HG02678 (cell line): Measurements from ENCODE around the gene RPL38.
A peak's percentile ranks its signal among the peaks of the same experiment; 100 is the strongest.

Source experiments
- ATAC-seq: cut with Tn5 transposase; IDR thresholded peaks from one replicate; pipeline ENCODE4 v1.9.1; 2021; ENCODE audit warnings: mild to moderate bottlenecking, moderate library complexity; ENCODE audit not compliant: unreplicated experiment

The RPL38 gene

DNA sequence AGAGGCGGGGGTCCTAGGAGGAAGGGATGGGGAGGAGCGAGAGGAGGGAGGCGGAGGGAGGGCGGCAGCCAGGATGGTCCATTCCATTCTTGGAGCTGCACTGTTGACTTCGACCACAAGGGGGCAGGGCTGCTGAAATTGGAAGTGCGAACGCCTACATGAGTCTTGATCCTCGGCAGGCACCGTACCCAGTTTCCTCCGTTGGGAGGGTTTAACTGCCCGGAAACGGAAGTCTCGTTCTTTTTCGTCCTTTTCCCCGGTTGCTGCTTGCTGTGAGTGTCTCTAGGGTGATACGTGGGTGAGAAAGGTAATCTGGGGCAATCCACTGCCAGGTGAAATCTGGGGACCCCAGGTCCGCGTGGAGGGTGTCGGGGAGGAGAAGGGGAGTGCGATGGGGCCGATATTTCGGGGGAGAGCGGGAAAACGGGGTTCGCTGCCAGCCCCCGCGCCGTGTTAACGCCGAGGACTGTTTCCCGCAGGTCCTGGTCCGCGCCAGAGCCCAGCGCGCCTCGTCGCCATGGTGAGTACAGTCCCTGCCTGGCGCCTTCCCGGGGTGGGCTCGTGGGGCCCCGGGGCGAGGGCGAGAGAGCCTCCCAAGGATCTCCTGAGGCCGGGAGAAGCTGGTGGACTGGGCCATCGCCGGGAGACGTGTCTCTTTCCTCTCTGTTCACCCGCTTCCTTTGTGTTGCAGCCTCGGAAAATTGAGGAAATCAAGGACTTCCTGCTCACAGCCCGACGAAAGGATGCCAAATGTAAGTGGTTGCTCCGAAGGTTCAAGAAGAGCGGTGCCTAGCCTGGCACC is at the start of gene RPL38:
Gene RPL38 (plus strand): TSS at position 240 of the 802 bp plus-strand sequence. CDS start 278 bp downstream, at position 518.
- ATAC-seq, result peak; percentile 77

GRCh38 chr17:74153821-74154430 is 49.6 kb upstream of the RPL38 start:
- ATAC-seq, result no peak

DNA sequence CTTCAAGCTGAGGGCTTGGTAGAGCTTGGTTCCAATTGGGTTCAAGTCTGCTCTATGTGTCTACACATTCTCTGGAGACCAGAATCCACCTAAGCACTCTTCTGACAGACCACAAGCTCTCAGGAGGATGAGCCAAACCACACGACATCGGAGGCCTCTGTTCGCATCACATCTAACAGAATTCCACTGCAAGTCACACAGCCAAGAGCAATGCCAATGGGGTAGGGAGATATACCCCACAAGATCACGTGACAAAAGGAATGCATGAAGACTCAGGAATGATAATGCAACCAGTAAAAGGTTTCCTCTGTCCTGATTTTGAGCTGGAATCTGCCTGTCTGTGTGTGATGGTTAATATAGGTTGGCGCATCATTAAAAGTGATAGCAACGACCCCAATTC is 46.6 kb upstream of the RPL38 start:
- no peak for ATAC-seq

DNA sequence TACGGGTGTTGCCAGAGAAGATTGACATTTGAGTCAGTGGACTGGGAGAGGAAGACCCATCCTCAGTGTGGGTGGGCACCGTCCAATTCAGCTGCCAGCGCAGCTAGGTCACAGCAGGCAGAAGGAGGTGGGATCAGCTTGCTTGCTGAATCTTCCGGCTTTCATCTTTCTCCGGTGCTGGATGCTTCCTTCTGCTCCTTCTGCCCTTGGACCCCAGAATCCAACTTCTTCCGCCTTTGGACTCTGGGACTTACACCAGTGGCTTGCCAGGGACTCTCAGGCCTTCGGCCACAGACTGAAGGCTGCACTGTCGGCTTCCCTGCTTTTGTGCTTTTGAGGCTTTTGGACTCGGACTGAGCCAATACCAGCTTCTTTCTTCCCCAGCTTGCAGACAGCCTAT is 46.1 kb upstream of the RPL38 start:
- no peak for ATAC-seq

DNA sequence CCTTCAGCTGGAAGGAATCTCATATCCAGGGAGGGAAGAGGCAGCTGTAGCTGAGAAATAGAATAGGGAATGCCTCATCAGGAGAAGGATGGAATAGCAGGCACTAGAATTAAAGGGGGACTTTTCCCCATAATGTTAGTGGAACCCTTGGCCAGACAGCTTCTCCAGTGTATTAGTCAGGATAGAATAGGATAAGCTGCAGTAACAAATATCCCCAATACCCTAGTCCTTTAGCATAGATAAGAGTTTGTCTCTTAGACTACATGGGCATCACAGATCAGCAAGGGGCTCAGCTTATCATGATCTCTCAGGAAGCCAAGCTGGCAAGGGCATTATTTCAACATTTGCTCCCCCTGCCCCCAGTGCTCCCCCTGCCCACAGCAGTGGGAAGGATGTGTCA is 44.7 kb upstream of the RPL38 start:
- no peak for ATAC-seq

DNA sequence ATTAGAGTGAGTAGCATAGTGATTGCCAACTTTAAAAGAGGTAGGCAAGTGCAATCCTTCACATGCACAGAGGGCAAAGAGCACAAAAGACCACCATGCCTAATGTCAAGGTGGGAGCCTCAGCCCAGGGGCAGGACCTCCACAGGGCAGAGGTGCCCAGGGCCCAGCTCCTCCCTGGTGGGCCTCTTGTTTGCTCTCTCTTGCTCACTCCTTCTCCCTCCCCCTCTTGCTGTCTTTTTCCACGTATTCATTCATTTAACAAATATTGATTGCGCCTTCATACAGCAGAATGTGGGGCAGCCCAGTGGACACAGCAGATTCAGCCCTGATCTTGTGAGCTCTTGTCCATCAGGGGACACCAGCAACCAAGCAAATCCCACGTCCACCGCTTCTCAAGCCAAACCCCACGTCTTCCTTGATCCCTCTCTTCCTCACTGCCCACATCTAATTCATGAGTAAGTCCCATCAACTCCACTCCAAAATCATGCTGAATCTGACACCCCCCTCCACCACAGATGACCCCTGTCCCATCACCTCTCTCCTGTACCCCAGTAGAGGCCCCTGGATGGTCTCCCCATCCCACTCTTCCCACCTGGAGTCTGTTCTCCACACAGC is 44.1 kb upstream of the RPL38 start:
- ATAC-seq, result no peak

GRCh38 chr17:74160656-74161502 is 42.6 kb upstream of the RPL38 start:
- no peak for ATAC-seq

DNA sequence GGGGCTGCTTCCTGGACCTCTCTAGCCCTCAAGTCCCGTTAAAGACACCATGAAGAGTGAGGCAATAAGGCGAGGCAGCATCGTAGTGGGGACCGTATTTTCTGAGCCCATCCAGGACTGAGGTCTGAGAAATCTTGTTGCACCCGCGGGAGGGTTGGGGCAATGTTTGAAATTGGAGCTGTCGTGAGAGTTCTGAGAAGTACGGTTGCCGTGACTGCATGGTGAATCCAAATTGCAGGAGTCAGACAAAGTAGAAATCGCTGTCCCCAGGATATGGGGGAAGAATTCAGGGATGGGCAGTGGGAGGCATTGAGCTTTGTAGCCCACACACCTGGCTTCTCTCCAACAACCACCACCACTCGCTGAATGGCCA is 42.0 kb upstream of the RPL38 start:
- no peak for ATAC-seq

DNA sequence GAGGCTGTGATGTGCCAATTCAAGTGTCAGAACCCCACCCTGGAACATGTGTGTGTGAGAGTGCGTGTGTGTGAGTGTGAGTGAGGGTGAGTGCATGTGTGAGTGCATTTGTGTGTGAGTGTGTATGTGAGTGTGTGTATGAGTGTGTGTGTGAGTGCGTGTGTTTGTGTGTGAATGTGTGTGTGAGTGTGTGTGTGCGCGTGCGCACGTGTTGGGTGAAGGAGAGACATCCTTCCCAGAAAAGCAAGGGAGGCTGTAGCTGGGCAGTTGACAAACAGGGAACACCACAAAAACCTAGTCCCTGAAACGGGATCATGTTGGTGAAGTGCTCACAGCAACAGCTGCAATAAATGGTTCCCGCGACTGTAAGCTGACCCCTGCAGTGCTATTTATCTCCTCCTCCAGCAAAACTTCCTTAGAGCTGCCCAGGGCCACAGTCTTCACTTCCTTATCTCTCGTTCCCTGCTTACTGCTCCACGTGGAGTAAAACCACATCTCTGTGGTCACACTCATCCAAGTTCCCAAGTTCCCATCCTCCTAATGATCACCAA is 40.1 kb upstream of the RPL38 start:
- ATAC-seq, result no peak

DNA sequence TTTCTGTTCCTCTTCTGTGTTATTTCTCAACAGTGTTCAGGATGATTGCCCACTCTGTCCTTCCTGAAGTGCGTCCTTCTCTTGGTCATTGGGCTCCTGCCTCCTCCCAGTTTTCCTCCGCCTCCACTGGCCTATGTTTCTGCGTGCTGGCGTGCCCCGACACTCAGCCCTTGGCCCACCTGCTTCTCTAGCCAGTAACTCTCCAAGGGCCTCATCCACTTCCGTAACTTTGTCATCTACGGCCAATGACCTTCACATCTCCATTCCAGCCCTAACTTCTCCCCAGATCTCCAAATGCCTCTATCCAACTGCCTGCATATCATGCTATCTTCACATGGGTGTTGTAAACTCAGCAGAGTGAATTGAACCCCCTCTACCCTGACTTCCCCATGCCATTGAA is 39.6 kb upstream of the RPL38 start:
- ATAC-seq, result no peak

GRCh38 chr17:74164446-74165045 is 38.9 kb upstream of the RPL38 start:
- ATAC-seq, result no peak

- ATAC-seq, result no peak
Observed at GRCh38 chr17:74165797-74166365, 37.6 kb upstream of the RPL38 start.

DNA sequence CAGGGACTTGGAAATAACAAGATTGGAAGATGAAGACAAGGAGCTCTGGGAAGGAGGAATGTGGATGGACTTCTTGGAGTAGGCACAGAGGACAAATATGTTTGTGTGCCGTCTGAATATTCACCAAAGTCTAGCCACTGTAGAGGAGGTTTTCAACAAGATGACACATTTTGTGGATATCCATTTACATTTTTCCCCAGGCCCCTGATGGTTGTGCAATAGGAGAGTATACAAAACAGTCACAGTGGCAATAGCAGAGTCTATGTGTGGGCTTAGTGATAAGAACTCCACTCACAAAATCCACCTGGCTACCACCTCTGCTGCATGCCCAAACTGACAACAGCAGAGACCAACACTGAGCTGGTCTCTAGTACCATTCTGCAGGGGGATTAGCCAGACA is 32.6 kb upstream of the RPL38 start:
- ATAC-seq, result no peak

GRCh38 chr17:74172700-74173099 is 30.8 kb upstream of the RPL38 start:
- no peak for ATAC-seq

DNA sequence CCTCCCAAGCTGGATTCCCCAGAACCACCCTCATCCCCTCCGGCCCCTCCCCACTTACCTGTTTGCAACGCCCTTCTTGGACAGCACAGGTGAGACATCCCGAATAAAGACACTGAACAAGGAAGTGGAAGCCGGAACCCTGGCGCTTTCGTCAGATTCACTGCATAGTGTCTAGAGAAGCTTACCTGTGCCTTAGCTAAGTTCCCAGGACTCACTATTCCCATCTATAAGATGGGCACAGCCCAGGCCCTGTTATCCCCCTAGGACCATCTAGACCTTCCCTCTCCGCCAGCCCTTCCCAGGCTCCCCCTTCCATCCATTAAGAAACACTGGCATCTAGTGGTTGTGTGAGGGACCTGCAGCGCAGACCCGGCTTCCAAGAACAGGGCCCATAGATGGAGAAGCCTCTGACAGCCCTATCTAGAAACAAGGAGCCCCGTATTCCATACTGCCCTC is 26.9 kb upstream of the RPL38 start:
- ATAC-seq, result no peak

DNA sequence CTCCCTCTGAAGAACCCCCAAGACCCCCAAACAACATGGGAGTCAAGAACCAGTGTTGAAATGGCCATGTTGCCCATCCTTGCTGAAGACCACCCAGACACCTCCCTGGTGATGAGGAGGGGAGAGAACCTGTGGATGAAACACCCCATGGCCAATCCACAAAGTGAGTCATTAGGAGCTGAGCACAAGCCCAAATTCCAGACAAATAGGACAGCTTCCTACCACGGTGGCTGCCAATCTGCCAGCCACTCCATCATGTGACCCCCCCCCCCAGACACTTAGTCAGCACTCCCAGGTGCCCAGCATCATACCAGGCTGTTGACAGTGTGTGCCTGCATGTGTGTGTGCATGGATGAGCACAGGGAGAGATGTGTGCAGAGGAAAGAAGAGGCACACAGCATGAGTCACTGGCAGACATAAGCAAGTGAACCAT is 26.4 kb upstream of the RPL38 start:
- ATAC-seq, result no peak

GRCh38 chr17:74179576-74179975 is 23.9 kb upstream of the RPL38 start:
- ATAC-seq, result no peak

DNA sequence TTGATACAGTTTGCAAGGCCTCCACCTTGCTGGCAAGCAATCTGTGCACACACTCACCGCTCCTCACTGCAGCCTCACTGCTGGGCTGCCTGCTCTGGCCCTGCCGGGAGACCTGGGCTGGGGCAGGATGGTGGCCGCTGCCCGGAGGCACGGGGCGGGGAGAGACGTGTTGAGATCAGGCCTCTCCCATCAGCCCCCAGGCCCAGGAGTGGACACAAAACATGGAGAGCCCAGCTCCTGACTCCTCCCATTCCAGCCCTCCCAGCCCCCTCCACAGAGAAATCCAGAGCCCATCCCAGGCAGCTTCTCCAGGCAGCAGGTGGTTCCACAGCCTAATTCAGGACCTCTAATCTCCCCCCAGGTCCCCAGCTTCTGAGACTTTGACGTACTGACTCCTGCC is 23.1 kb upstream of the RPL38 start:
- ATAC-seq, result no peak

DNA sequence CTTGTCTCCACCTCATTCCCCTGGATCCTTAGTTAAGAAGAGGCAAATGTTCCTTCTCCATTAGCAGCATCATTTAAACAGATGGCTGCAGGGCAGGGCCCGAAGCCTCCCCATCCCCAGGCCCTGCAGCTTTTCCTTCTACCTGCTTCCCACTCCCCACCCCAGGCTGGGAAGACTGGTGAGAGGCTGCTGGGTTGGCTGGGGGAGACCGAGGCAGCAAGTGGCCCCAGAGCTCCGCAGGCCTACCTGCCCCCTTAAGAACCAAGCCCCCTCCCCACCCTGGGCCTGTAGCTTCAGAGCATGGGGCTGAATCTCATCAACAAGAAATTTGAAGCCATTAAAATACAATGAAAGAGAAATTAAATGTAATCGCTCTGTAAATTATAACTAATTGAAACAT is 22.1 kb upstream of the RPL38 start:
- no peak for ATAC-seq

DNA sequence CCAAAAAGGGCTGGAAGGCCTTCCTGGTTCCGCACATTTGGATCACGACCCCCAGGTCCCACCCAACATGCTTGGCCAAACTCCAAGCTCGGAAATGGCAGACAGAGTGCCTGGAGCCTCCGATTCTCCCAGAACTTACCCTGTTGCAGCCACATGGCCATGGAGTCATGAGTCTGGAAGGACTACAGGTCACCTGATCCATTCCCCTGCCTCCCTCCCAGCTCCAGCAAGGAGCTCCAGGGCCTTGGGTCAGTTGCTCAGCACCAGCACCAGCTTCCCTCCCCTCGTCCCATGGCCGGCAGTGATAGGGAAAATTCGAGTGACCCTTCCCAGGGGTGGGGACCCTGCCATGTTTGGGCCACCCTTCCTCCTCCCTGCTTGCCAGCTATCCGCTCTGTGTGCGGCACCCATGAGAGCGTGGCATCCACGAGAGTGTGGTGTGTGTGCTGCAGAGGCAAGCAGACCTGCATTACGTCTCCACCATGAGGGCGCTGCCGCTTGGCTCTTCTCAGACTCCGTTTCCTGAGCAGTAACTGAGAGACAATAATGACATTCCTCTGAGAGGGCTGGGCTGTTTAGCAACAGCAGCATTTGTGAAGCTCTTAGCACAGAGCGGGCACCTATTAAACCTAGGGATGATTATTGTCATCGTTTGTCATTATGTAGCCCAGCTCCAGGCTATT is 21.3 kb upstream of the RPL38 start:
- ATAC-seq, result no peak
